Stimulated activated CD8-positive, alpha-beta memory T cell treated with anti-CD3 and anti-CD28 coated beads, Interleukin-4, amount 100 ng/mL, for 24 hours (primary cell): Measurements from ENCODE around the gene SPATA33.
"Not testable (repeated sequence)": the region's sequence is repeated elsewhere in the genome, so short reads cannot be mapped to it uniquely, and the experiment has no call there.

Experiments used
- DNase-seq: peaks from one replicate; pipeline ENCODE4 v3.0.0-alpha.2; 2020; ENCODE audit warnings: low read depth

SPATA33 gene

DNA sequence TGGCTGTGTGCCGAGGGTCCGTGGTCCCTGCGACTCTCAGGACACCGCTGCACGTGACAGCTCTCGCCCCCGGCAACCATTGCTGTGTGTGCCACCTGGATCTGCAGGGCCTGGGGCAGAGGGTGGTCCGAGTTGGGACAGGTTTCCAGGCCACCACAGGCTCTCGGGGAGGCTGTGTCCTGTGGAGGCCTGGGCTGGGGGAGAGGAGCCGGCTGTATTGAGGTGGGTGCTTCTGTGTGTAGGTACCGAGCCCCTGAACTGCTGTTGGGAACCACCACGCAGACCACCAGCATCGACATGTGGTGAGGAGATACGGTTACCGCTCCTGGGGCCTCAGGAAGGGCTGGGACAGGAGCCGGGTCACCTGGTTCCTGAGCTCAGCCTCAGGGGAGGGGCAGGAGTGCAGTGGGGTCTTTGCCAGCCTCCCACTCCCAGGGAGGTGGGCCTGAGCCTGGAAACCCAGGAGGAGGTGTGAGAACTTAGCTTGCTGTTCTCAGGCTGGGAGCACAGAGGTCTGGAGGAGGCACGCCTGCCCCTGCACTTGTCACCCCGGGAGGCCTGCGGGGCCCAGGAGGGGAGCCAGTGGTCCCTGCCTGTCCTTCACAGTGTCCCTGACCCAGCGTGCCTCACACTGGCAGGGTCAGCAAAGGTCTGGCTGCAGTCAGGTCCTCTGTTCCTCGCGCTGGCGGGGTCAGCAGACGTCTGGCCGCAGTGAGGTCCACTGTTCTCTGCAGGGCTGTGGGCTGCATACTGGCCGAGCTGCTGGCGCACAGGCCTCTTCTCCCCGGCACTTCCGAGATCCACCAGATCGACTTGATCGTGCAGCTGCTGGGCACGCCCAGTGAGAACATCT lies 36.5 kb downstream of the SPATA33 start:
- DNase-seq: no peak

DNA sequence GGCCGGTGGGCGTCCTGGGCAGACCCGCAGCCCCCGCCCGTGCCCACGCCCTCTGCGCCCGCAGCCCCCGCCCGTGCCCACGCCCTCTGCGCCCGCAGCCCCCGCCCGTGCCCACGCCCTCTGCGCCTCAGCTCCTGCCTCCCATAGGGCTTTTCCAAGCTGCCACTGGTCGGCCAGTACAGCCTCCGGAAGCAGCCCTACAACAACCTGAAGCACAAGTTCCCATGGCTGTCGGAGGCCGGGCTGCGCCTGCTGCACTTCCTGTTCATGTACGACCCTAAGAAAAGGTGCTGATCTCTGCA lies 37.1 kb downstream of the SPATA33 start:
- not testable (repeated sequence) for DNase-seq

DNA sequence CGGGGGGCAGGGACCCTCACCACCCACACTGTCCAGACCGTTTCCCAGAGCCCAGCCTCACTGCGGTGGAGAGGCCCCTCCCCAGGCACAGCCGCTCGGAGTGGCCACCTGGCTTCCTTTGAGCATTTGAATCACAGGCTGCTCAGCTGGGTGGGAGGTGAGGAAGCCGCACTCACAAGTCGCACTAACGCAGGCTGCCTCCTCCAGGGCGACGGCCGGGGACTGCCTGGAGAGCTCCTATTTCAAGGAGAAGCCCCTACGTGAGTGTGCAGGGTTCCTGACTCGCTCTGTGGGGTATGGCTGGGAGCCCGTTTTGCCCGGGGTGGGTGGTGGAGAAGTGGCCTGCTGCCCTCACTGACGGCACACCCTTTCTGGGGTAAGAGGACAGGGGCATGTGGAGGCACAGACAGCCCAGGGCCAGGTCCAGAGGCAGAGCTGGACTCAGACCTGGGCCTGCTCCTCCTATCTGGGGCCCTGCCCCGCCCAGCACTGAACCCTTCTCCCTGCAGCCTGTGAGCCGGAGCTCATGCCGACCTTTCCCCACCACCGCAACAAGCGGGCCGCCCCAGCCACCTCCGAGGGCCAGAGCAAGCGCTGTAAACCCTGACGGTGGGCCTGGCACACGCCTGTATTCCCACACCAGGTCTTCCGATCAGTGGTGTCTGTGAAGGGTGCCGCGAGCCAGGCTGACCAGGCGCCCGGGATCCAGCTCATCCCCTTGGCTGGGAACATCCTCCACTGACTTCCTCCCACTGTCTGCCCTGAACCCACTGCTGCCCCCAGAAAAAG lies 37.6 kb downstream of the SPATA33 start:
- DNase-seq: no peak

DNA sequence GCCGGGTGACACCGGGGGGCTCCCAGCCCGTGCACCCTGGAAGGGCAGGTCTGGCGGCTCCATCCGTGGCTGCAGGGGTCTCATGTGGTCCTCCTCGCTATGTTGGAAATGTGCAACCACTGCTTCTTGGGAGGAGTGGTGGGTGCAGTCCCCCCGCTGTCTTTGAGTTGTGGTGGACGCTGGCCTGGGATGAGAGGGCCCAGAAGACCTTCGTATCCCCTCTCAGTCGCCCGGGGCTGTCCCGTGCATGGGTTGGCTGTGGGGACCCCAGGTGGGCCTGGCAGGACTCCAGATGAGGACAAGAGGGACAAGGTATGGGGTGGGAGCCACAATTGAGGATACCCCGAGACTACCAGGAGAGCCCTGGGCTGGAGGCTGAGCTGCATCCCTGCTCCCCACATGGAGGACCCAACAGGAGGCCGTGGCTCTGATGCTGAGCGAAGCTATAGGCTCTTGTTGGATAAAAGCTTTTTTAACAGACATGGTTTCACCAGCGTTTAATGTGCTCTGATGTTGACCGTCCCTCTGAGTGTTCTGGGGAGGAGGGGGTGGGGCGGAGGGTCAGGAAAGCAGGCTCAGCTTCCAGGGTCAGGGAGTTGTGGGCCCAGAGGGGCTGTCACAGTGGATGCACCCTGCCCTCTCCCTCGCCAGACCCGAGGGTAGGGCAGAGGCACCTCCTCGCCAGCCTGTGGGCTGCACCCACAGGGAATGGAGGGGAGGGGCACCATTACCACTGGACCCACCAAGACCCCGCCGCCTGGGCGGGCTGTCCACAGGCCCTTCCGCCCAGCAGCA lies 38.4 kb downstream of the SPATA33 start:
- DNase-seq: no peak

DNA sequence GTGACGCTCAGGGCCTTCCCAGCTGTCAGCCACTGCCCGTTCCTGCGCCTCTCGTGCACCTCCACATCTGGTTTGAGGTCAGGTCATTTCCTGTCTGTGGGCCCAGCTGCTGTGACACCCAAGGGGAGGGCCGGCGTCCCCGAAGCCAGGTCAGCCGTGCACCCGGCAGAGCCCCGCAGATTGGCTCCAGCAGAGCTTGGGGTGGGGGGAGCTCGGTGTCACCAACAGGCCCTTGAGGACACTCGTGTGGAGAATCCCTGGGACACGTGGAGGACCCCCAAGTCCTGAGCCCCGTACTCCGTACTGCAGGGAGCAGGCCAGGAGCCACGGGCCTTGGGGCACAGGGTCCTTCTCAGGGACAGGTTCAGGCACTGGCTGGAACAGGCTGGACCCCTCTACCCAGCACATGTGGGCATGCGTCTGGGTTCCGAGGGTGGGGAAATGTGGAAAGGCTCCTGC lies 39.1 kb downstream of the SPATA33 start:
- no peak for DNase-seq

DNA sequence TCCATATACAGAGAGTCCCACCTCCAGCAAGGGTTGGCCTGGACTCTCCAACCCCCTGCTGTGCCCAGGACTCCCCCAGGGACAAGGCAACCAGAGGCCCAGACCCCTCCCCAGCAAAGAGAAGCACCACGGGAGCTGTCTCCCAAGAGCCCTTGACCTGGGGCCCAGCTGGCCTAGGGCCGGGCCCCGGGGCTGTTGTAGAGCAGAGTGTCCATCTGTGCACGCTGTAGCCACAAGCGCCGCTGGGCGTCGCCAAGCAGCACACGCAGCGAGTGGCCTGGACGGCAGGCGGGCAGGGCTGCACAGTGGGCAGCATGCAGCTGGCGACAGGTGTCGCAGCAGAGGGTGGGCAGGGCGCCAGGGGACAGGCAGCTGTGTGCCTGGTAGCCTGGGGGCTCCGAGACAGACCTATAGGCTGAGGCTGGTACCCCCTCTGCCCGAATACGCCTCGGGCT lies 39.6 kb downstream of the SPATA33 start:
- DNase-seq: no peak

DNA sequence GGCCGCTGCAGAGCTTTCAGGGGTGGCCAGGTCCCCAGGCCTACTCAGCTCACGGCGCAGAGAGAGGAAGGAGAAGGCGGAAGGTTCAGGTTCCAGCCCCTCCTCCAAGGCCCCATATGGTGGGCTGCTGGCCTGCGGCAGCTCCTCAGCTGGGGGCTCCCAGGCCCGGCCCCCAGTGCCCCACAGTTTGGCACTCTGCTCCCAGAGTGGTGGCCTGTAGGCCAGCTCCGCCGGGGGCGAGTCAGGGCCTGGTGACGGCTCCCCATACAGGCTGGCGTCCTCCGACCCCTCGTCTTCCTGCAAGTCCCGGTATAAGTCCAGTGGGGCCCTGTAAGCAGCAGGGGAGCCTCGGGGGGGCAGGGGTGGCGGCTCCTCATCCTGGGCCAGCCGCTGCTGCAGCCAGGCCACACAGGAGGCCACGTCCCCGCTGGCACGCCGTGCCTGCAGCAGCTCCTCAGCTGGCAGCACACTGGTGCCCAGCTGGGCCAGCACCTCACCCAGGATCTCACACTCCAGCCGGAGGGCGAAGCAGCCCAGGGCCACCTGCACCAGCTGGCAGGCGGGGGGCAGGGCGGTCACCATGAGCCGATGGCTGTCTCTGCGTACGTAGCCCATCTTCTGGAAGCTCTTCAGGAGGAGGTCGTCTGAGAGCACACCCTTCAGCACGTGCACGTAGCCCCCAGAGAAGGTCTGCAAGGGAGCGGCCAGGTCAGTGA lies 40.1 kb downstream of the SPATA33 start:
- no peak for DNase-seq

DNA sequence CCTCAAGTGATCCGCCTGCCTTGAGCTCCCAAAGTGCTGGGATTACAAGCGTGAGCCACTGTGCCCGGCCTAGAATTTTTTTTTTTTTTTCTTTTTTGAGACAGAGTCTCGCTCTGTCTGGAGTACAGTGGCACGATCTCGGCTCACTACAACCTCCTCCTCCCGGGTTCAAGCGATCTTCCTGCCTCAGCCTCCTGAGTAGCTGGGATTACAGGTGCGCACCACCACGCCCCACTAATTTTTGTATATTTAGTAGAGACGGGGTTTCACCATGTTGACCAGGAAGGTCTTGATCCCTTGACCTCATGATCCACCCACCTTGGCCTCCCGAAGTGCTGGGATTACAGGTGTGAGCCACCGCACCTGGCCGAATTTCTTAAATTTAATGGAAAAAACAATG lies 41.1 kb downstream of the SPATA33 start:
- DNase-seq: not testable (repeated sequence)

DNA sequence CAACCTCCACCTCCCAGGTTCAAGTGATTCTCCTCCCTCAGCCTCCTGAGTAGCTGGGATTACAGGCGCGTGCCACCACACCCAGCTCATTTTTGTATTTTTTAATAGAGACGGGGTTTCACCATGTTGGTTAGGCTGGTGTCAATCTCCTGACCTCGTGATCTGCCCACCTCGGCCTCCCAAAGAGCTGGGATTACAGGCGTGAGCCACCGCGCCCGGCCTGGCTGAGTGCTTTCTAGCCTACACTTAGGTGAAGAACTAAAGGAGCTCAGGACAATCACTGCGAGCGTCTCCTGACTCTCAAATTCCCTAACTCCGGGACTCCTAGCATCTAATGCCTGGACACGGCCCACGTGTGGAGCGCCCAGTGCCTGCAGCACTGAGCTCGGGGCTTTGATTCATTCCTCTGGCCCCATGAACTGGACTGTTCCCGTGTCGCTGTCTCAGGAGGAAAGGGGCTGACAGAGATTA lies 42.0 kb downstream of the SPATA33 start:
- DNase-seq: not testable (repeated sequence)

DNA sequence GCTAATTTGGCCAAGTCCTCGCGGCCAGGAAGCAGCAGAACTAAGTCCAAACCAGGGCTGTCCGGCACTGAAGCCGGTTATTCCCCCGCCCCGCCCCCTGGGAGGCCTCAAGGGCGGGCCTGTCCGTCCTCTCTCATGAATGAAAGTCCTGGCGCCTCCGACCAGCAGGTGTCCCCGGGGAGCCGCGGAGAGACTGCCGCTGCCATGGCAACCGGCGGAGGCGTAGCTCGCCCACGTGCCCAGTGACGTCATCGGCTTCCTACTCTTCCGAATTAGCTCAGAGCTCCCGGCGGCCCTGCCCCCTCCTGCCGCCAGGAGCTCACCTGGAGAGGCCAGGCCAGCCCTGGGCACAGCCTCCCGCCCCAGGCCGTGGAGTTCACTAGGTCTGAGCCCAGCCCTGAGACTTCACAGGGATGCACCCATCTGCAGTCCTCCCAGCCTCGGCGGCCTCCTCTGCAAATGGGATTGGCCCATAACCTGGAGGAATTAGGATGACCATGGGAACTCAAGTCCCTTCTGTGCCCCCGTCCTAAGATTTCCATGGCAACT lies 42.5 kb downstream of the SPATA33 start:
- DNase-seq: peak; percentile 96

DNA sequence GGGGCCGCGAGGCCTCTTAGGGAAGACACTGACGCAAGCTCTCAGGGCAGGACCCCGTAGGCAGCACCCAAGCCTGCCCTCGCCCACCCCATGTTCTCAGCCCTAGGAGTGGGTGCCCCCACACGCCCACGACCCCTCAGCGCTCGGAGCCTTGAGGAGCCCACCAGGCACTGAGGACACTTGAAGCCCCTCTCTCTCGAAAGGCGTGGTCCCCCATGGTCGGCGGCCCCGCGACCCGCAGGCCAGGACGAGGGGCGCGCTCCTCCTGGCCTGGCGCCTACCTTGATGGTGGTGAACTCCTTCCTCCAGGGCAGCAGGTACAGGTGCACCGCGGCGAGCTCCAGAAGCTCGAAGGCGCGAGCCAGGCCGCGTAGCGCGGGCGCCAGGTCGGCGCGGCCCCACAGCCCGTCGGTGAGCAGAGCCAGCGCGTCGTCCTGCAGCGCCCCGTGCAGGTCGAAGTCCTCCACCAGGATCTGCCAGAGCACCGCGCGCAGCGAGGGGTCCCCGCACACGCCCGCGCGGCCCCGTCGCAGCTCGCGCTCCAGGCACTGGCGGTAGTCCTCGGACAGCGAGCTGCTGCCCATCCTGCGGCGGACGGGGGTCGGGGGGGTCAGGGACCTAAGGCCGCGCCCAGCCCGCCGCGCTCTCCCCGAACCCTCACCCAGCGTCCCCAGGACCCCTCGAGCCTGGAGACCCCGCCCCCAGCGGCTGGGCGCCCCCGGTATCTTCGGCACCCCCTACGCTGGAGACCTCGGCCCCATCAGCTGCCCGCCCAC lies 43.2 kb downstream of the SPATA33 start:
- no peak for DNase-seq

DNA sequence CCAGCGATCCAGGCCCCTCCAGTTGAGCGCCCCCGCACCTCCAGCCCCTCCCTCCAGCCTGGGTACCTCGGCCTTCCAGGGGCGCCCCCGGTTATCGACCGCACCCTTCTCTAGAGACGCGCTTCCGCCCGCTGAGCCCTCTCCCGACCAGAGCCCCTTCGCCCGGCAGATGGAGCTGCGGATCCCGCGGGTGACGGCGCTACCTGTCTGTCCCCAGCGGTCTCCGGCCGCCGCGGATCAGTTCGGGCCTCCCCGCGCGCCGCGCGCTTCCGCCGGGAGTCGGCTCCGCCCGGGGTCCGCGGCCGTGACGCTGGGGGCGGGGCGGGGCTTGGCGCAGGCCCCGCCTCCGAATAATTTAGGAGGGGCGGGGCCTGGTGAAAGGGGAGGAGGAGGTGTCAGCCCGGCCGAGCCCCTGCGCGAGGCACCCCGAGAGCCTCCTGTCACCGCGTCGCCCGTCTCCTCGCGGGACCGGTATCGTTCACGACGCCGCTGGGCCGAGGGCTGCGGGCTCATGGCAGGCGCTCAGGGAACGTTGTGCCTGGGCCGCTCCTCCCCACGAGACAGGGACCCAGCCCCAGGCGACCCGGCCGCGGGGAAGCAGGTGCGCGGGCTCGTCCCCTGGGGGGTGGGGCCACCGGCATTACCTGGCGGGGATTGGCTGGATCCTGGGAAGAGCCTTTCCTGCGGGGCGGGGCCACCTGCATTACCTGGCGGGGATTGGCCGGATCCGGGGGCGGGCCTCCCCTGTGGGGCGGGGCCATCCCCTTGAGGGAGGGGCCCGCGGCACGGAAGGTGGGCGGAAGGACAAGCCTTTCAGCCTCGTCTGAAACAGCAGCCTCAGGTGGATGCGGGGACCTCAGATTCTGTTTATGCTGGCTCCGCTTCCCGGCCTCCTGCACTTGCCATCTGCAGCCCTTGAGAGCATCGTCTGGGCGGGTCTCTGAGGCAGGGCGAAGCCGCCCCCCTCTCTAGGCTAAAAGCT lies 44.1 kb downstream of the SPATA33 start, which contains the start of gene SPATA2L:
Gene SPATA2L, minus strand, starts transcription at position 281 of the 982 bp plus-strand sequence. CDS start 473 bp downstream, outside the sequence.
- DNase-seq: peak; percentile 92

DNA sequence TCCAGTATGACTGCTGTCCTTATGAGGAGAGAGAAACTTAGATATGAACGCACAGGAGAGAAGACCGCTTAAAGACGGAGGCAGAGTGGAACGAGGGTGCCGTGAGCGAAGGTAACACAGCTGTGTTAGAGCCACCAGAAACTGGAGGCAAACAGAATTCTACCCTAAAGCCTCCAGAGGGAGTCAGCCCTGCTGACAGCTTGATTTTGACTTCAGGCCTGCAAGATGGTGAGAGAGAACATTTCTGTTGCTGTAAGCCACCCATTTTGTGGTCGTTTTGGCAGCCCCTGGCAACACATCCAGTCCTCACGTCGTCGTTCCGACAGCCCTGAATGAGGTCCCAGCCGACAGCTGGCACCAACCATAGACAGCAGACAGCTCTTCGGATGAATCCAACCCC lies 46.6 kb downstream of the SPATA33 start:
- no peak for DNase-seq

DNA sequence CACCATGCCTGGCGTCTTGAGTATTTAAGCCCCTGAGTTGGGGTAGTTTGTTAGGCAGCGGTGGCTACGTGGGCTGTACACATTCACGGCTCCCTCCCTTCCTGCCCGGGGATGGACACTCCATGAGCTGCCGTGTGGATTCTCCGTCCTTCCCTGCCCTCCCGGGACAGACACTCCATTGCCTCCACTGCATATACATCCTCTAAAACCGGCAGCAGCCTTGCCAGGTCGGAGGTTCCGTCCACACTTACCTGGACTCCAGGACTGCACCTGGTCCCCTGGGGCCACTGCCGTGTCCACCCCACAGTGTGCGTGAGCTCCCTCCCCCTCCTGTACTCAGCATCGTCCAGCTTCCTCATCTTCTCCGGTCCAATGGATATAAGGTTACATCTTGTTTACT lies 47.4 kb downstream of the SPATA33 start:
- no peak for DNase-seq

DNA sequence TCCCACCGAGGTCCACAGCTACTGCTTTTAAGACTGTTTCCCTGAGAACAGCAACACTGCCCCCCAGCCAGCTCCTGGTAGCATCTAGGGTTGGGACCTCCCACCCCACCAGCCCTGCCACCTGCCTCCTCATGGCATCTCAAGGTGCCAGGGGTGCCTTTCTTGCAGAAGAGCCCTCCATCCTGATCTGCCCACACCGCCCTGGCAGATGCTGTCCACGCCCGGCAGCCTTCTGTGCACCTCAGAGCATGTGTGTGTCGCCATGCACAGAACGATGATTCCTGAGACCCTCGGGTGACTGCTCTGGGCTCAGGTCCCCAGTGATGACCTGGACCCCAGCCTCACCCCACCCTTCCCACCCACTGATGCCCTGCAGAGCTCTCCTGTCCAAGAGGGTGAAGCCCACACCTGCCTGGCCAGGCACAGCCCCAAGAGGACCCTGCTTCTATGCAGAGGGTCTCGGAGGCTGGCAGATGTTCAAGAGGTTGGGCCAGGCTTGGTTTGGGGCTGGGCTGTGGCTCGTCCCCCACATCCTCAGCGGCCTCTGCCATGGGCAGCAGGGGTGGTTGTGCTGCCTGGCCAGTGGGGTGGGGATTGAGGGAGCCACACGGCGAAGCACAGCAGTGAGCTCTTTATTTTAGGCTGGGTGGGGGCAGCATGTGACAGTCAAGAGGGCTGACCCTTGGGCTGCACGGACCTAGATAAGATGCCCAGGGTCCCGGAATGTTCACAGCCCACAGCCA lies 49.1 kb downstream of the SPATA33 start:
- no peak for DNase-seq

DNA sequence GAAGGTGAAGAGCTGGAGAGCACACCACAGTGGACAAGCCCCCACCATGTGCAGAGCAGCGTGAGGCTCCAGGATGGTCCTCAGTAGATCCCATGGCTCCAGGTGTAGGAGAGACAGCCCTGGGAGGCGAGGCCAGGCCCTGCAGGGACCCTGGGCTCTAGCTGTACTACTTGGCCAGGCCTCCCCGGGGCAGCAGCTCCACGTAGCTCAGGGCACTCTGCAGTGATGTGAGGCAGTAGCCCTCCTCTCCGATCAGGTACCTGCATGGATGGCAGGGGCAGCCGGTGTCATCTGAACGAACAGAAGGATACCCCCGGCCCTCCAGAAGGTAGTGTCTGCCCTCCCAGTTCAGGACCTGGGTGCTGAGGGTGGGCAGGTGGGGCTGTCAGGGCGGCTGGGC lies 50.1 kb downstream of the SPATA33 start:
- no peak for DNase-seq

DNA sequence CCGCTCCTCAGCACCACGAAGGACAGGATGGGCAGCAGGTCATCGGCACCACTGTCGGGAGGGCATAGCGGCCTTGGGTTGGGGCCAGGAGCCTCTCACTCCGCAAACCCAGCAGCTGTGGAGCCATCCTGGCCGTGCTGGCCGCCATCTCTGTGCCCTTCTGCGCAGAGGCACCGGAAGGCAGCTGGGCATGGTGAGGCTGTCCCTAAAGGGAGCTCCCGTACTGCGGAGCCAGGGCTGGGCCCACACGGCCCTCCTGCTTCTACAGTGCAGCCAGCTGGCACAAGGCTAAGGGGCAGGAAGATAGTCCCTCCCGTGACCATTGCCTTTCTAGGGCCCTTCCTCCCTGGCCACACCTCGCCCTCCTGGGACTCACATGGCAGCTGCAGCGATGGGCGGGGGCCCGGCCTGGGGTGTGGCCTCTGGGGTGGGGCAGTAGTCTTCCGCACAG lies 50.9 kb downstream of the SPATA33 start:
- no peak for DNase-seq

DNA sequence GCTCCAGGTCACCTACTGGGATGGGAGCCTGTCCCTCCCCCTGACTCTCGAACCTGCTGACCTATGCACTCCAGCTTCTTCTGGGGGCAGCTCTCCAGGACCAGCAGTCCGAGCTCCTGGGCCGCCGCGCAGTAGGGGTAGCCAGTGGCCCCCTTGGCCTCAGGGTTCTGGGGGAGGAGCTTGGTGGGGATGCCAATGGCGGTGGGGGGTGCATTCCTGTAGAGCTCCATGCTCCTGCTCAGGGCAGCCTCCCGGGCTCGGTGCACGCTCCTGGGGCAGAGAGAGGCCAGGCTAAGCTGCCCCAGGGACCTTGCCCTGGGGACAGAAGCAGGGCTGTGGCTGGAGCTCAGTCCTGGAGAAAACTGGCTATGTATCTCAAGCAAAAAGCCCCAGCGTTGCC lies 51.5 kb downstream of the SPATA33 start:
- DNase-seq: no peak
